Omental fat pad (tissue), 4 donors: ENCODE data around the gene MAPKAPK2. TPM values are rescaled to one million over a fixed set of nuclear protein-coding genes. Genes with fewer than 3 reads are reported as not detected.

Source experiments
- ATAC-seq: fragments of 150-250 bp; one replicate; pipeline ENCODE4 v1.9.1; 2016; ENCODE audit warnings: mild to moderate bottlenecking, moderate library complexity; ENCODE audit not compliant: low FRiP score
- DNase-seq: peaks from one replicate; pipeline ENCODE4 v3.0.0-alpha.2; 2019; ENCODE audit warnings: low spot score
- CTCF ChIP-seq, 3 donors: fragments of 450-650 bp; IDR thresholded peaks; one replicate each; pipeline ENCODE4 v1.5.1; 2016 to 2017; ENCODE audit warnings: antibody characterized with exemption in 3 of 3, mild to moderate bottlenecking in 3 of 3, moderate library complexity in 2 of 3
- total RNA-seq, 4 donors: library from RNA; depleted of rRNA; stranded (reverse); fragments of >200 nt; gene quantifications; one replicate each; pipeline ENCODE4 v1.1.0, GENCODE V29; 2016

Gene MAPKAPK2
- total RNA-seq, 4 donors from 2014 or later, result 52.0 to 151 (median 79.9) TPM

- ATAC-seq (no peak), DNase-seq (no peak)
- TF ChIP-seq CTCF (IDR thresholded peaks at IDR 0.05), result no peak
Observed at GRCh38 chr1:206654828-206655227, 29.9 kb upstream of the MAPKAPK2 start.

GRCh38 chr1:206655471-206655882 lies 29.2 kb upstream of the MAPKAPK2 start:
- no peak for TF ChIP-seq CTCF (IDR thresholded peaks at IDR 0.05)
- DNase-seq (no peak), ATAC-seq (no peak)

DNA sequence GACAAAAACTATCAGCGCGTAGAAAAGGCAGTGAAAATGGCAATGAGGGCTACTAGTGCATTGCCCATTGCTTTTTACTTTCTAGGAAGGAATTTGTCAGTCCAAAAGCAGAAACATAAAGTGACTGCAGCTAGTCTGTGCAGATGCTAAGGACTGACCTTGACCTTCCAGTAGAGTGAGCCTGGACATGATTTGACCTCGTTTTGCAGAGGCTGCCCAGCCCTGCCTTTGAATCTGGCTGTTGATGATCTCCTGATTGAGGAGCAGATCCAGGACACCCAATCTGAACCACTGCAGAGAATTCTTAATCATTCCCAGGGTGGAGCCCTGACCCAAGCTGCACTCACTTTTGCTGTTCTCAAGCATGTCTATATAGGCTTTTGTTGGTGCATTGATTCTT lies 27.8 kb upstream of the MAPKAPK2 start:
- TF ChIP-seq CTCF (IDR thresholded peaks at IDR 0.05), result no peak
- ATAC-seq, result no peak
- DNase-seq, result no peak

- no peak for ATAC-seq
- no peak for DNase-seq
- TF ChIP-seq CTCF (IDR thresholded peaks at IDR 0.05), result no peak
Observed at GRCh38 chr1:206657751-206658150, 27.0 kb upstream of the MAPKAPK2 start.

GRCh38 chr1:206658264-206658980 lies 26.3 kb upstream of the MAPKAPK2 start:
- peak in 1 of 3 donors; percentile 63 for TF ChIP-seq CTCF (IDR thresholded peaks at IDR 0.05)
- DNase-seq (no peak), ATAC-seq (no peak)

DNA sequence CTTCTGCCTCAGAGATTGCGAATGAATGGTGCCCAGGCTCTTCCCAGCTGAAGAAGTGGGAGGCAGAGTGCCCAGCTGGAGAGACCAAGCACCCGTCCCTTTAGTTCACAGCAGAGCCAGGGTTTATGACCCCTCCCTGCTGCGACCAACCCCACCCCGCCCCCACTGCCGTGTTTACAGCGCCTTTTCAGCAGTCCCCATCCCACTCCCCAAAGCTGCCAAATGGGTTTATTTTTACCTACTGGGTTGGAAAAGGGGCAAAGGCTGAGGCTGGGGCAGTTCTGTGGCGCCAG lies 25.8 kb upstream of the MAPKAPK2 start:
- ATAC-seq (no peak), DNase-seq (no peak)
- no peak for TF ChIP-seq CTCF (IDR thresholded peaks at IDR 0.05)

DNA sequence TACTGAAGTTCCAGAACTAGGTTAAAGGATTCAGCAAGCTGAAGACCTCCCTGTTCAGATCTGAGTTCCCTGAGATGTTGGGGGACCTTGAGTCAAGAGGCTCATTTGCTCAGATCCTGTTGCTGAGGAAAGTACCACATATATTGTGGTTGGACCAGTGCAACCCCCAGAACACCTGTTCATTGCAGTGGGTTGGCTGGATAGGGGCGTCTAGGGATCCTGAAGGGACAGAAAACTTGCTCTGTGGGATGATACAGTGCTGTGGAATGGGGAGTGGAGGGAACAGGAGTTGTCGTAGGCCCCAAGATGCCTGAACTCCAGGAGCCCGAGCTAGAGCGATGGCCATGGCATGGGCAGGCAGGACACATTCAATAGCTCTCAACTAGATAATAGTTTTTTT lies 24.6 kb upstream of the MAPKAPK2 start:
- ATAC-seq, result no peak
- TF ChIP-seq CTCF (IDR thresholded peaks at IDR 0.05), result no peak
- DNase-seq, result no peak
